MG63 (cell line): Measurements from ENCODE around the gene RBMS2. TPM values are rescaled to one million over a fixed set of nuclear protein-coding genes. Genes with fewer than 3 reads are reported as not detected.

Experiments used
- total RNA-seq: library from RNA; depleted of rRNA; stranded (reverse); fragments of >200 nt; shearing (Covaris generic); gene quantifications from 2 replicates; pipeline ENCODE4 v1.2.3, GENCODE V29; 2014; ENCODE audit warnings: low replicate concordance; rRNA removed

Gene RBMS2
- total RNA-seq, 1 experiment from 2014 or later = 4.4 TPM

Other genes with a start within 250 kb of the RBMS2 start
- 73.4 and 88.0 TPM in 2 replicates for gene CS, start 221.5 kb upstream of the RBMS2 start, total RNA-seq
- 126 and 157 TPM in 2 replicates for gene CNPY2, start 205.8 kb upstream of the RBMS2 start, total RNA-seq
- gene PAN2, start 187.8 kb upstream of the RBMS2 start, total RNA-seq = 9.3 and 11.9 TPM in 2 replicates
- gene IL23A, start 182.9 kb upstream of the RBMS2 start, total RNA-seq = not detected in 2 replicates
- 15.3 and 18.1 TPM in 2 replicates for gene STAT2, start 161.7 kb upstream of the RBMS2 start, total RNA-seq
- gene APOF, start 159.0 kb upstream of the RBMS2 start, total RNA-seq = not detected in 2 replicates
- 22.6 and 24.4 TPM in 2 replicates for gene TIMELESS, start 72.4 kb upstream of the RBMS2 start, total RNA-seq
- not detected in 2 replicates for gene MIP, start 67.2 kb upstream of the RBMS2 start, total RNA-seq
- gene SPRYD4, start 53.2 kb upstream of the RBMS2 start, total RNA-seq = 0.35 and 0.69 TPM in 2 replicates
- gene GLS2, start 33.7 kb upstream of the RBMS2 start, total RNA-seq = 1.5 TPM in 1 of 2 replicates, not detected in the other
- gene BAZ2A, start 108.5 kb downstream of the RBMS2 start, total RNA-seq = 2.4 and 7.6 TPM in 2 replicates
- gene ATP5F1B, start 124.2 kb downstream of the RBMS2 start, total RNA-seq = 202 and 245 TPM in 2 replicates
- 52.8 and 98.9 TPM in 2 replicates for gene PTGES3, start 166.5 kb downstream of the RBMS2 start, total RNA-seq
- 1,715 and 2,709 TPM in 2 replicates for gene NACA, start 203.5 kb downstream of the RBMS2 start, total RNA-seq
- gene PRIM1, start 230.5 kb downstream of the RBMS2 start, total RNA-seq = 25.1 and 44.7 TPM in 2 replicates
- gene HSD17B6, start 241.5 kb downstream of the RBMS2 start, total RNA-seq = 0.44 and 3.0 TPM in 2 replicates